ENCODE results near the gene ARHGEF2.

ARHGEF2 gene

DNA sequence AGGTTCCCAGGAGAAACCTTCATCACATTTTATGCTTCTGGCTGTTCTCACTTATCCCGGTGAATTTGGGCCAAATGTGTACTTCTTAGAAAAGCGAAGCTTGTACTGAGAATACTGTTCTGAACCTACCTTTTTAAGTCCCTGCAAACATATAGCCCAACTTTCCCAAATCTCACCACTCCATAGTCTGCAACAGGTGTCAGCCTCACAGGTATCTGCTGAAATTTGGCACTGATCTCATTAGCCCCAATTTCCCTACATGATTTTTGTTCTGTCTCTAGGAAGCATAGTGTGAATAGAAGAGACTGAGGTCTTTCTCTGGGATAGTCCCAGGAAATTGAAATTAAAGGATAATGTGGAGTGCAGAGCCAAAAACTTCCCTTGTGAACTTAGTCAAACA is 78.7 kb downstream of the ARHGEF2 start:
- Mint-ChIP-seq H3K36me3 (ENCODE audit: low read depth) (peaks cover 54% of the 10 kb centered on the region), H3K27ac (no peak overlapping the region)

DNA sequence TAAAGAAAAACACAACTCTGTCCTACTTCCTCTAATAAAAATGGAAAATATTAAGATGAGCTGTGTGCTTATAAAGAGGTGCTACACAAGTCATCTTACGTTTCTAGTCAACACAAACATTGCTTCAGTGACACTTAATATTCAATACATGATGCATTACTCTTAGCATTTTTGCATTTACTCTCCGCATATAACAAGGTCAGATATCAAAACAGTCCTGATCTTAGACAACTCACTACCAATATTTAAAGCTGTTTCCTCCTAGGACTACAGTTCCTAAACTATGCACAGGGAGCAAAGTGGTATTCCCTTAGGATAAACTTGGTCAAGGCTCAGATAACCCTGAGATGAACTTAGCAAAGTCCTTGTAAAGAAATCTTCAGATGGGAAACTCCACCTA is 79.5 kb downstream of the ARHGEF2 start:
- peaks cover 46% of the 10 kb centered on the region for H3K36me3 Mint-ChIP-seq (ENCODE audit: low read depth)
- H3K4me1 Mint-ChIP-seq (ENCODE audit: low read depth) = peaks cover 2% of the 10 kb centered on the region
- no peak overlapping the region for H3K4me3 Mint-ChIP-seq
- no peak overlapping the region for H3K27ac Mint-ChIP-seq
- no peaks in the 10 kb centered on the region for H3K9me3 Mint-ChIP-seq
- H3K27me3 Mint-ChIP-seq = no peaks in the 10 kb centered on the region

More for the DNA sequence above, 78.7 kb downstream of the ARHGEF2 start:
- H3K4me1 Mint-ChIP-seq (ENCODE audit: low read depth) = no peaks in the 10 kb centered on the region
- H3K9me3 Mint-ChIP-seq = no peaks in the 10 kb centered on the region
- no peaks in the 10 kb centered on the region for H3K27me3 Mint-ChIP-seq
- no peak overlapping the region for H3K4me3 Mint-ChIP-seq

DNA sequence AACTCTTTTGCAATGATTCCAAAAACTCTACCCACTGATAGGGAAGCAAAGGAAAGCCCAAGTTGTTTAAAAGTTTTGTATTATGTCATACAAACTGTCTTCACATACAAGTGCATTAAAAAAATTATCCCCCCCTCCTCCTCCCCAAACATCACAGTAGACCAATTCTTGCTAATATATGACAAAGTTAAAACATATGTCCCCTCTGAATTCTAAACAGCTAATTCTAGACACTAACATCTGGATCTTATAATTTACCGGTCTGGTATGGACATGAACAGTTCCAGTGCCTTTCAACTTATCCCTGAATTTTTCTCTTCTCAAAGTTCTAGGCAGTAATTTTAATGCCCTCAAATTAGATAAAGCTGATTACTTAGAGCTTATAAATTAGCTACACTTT is 80.6 kb downstream of the ARHGEF2 start:
- Mint-ChIP-seq H3K4me3 (no peak overlapping the region), H3K27ac (peak overlapping the region; percentile 4), H3K4me1 (ENCODE audit: low read depth) (peaks cover 12% of the 10 kb centered on the region), H3K36me3 (ENCODE audit: low read depth) (peaks cover 39% of the 10 kb centered on the region), H3K9me3 (no peaks in the 10 kb centered on the region), H3K27me3 (no peaks in the 10 kb centered on the region)

All from stimulated activated naive CD8-positive, alpha-beta T cell treated with anti-CD3 and anti-CD28 coated beads, Interleukin-15, Interleukin-2, amounts not matched to agents 100 ng/mL and 50 ng/mL, for 24 hours (primary cell).